HepG2 (cell line): ENCODE results near the gene FAM234A. TPM values are rescaled to one million over a fixed set of nuclear protein-coding genes. Genes with fewer than 3 reads are reported as not detected.
A peak's percentile ranks its signal among the peaks of the same experiment; 100 is the strongest.

Experiments used
- CCAR2 ChIP-seq: fragments of 200-400 bp; formaldehyde crosslinking; optimal IDR thresholded peaks from 2 replicates; pipeline ENCODE3; 2018; ENCODE audit warnings: low read depth, mild to moderate bottlenecking, low read length, moderate library complexity
- CENPX ChIP-seq: sonication (generic); formaldehyde crosslinking; IDR thresholded peaks from 2 replicates; pipeline ENCODE4 v1.9.0; 2021; ENCODE audit warnings: mild to moderate bottlenecking, missing genetic modification reagents, moderate library complexity
- EP300 ChIP-seq, 3 experiments: sonication (generic) in 1 of 3; formaldehyde crosslinking in 1 of 3; IDR thresholded peaks; 2 replicates each; pipeline versions ENCODE4 v1.5.1 to v1.6.1; 2011 to 2020; ENCODE audit warnings: low read depth in 2 of 3, low read length in 2 of 3, borderline replicate concordance in 1 of 3, improper control_type of control experiment in 1 of 3, mild to moderate bottlenecking in 1 of 3, missing genetic modification reagents in 1 of 3, moderate library complexity in 1 of 3
- FOXA3 ChIP-seq: IDR thresholded peaks from 2 replicates; pipeline ENCODE4 v1.6.1; 2016; ENCODE audit warnings: missing genetic modification reagents, missing compliant biosample characterization
- FOXM1 ChIP-seq: sonication (generic); formaldehyde crosslinking; IDR thresholded peaks from 2 replicates; pipeline ENCODE4 v1.5.0; 2020; ENCODE audit warnings: missing genetic modification reagents
- KLF13 ChIP-seq: sonication (generic); formaldehyde crosslinking; IDR thresholded peaks from 2 replicates; pipeline ENCODE4 v1.4.0; 2020; ENCODE audit warnings: mild to moderate bottlenecking, missing genetic modification reagents
- MEIS1 ChIP-seq: sonication (generic); formaldehyde crosslinking; IDR thresholded peaks from 2 replicates; pipeline ENCODE4 v1.9.0; 2021; ENCODE audit warnings: mild to moderate bottlenecking, missing genetic modification reagents, moderate library complexity, borderline replicate concordance
- POLR2A ChIP-seq, 2 experiments: IDR thresholded peaks; 2 replicates each; pipeline ENCODE4 v1.6.1; 2011; ENCODE audit warnings: low read depth in 2 of 2, low read length in 2 of 2, mild to moderate bottlenecking in 1 of 2, moderate library complexity in 1 of 2; ENCODE audit not compliant: insufficient read depth in 1 of 2
- SSRP1 ChIP-seq: IDR thresholded peaks from 2 replicates; pipeline ENCODE4 v1.6.1; 2016; ENCODE audit warnings: control low read depth
- ZNF274 ChIP-seq: sonication (generic); formaldehyde crosslinking; IDR thresholded peaks from 2 replicates; pipeline ENCODE4 v1.5.1; 2020; ENCODE audit warnings: mild to moderate bottlenecking, missing genetic modification reagents
- ZNF564 ChIP-seq: sonication (generic); formaldehyde crosslinking; IDR thresholded peaks from 2 replicates; pipeline ENCODE4 v1.8.1; 2023; ENCODE audit warnings: mild to moderate bottlenecking, missing genetic modification reagents
- ZNF766 ChIP-seq: sonication (generic); formaldehyde crosslinking; IDR thresholded peaks from 2 replicates; pipeline ENCODE4 v1.5.0; 2020; ENCODE audit warnings: missing genetic modification reagents, borderline replicate concordance
- ZNF788 ChIP-seq: sonication (generic); formaldehyde crosslinking; IDR thresholded peaks from 2 replicates; pipeline ENCODE4 v1.5.0; 2020; ENCODE audit warnings: mild to moderate bottlenecking, missing genetic modification reagents, borderline replicate concordance
- polyA plus RNA-seq, 8 experiments: library from polyadenylated mRNA; depleted of rRNA in 3 of 8; stranded (reverse) in 7 of 8; unstranded in 1 of 8; fragments of >200 nt; fragmentation: Illumina TruSeq in 4 of 8; extraction: Trizol in 4 of 8; gene quantifications; 2 replicates each; pipeline versions ENCODE4 v1.2.1 to v1.2.3, GENCODE V29; 2011 to 2016; ENCODE audit warnings: low read depth in 4 of 8, missing spikeins in 1 of 8, mixed read lengths in 1 of 8; ENCODE audit not compliant: insufficient read depth in 1 of 8
- total RNA-seq, 5 experiments: library from RNA; depleted of rRNA; stranded (reverse); fragments of >200 nt; fragmentation: Illumina TruSeq; extraction: Trizol; gene quantifications; 2 replicates each; pipeline ENCODE4 v1.2.3, GENCODE V29; 2016; ENCODE audit warnings: low read depth in 1 of 5
- TF ChIP-seq, protein P1 (sequence below), 2 experiments: IDR thresholded peaks; 2 replicates each; pipeline ENCODE4 v1.6.1; 2011 to 2012; ENCODE audit warnings: low read length in 2 of 2, borderline replicate concordance in 1 of 2, low read depth in 1 of 2, mild to moderate bottlenecking in 1 of 2, moderate library complexity in 1 of 2
- TF ChIP-seq, protein P2 (sequence below): sonication (generic); formaldehyde crosslinking; IDR thresholded peaks from 2 replicates; pipeline ENCODE4 v1.4.0; 2020; ENCODE audit warnings: missing genetic modification reagents
- TF ChIP-seq, protein P3 (sequence below): sonication (generic); formaldehyde crosslinking; IDR thresholded peaks from 2 replicates; pipeline ENCODE4 v1.4.0; 2020; ENCODE audit warnings: missing genetic modification reagents, mild to moderate bottlenecking, borderline replicate concordance

Gene FAM234A
- total and polyA plus RNA-seq, 2 of the 13 experiments (the other 11 are each of a cell fraction or from before 2014, with no cell fraction given): 29.2 to 34.4 TPM

DNA sequence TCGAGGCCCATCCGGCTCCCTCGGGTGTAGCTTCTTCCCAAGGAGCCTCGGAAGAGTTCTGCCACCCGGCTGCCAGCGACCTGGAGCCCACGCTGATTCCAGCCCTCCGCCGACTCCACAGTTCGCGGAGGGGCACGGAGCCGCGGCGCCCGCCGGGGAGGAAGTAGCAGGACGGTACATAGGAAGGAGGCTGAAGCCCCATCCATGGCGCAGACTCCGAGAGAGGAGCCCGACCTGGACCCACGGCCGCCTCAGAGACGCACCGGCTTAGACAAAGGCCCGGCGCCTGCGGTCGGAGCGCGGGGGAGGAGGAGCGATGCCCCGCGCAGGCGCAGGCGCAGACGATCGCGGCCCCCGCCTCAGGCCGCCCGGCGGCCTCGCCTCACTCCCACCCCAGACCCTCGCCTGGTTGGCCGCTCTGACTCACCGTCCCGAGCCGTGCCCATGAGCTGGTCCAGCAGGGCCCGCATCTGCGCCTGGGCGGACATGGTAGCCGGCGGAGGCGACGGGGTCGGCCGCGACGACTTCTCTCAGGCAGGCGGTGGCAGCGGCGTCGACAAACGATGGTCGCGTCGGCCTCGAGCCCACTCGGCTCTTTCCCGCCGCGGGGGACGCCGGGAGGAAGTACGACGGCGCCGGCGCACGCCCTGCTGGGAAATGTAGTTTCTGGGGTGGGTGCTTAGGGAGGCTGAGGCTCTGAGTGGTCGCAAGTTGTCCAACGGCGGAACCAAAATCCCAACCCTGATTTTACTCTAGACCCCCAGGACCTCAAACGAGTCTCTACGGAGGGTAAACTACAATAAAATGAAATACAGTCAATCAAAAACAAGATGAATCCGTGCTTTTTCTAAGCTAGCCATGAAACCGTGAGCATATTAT lies 5.5 kb upstream of the FAM234A start, which contains the start of gene LUC7L (continued):
- TF ChIP-seq, protein P1, sequence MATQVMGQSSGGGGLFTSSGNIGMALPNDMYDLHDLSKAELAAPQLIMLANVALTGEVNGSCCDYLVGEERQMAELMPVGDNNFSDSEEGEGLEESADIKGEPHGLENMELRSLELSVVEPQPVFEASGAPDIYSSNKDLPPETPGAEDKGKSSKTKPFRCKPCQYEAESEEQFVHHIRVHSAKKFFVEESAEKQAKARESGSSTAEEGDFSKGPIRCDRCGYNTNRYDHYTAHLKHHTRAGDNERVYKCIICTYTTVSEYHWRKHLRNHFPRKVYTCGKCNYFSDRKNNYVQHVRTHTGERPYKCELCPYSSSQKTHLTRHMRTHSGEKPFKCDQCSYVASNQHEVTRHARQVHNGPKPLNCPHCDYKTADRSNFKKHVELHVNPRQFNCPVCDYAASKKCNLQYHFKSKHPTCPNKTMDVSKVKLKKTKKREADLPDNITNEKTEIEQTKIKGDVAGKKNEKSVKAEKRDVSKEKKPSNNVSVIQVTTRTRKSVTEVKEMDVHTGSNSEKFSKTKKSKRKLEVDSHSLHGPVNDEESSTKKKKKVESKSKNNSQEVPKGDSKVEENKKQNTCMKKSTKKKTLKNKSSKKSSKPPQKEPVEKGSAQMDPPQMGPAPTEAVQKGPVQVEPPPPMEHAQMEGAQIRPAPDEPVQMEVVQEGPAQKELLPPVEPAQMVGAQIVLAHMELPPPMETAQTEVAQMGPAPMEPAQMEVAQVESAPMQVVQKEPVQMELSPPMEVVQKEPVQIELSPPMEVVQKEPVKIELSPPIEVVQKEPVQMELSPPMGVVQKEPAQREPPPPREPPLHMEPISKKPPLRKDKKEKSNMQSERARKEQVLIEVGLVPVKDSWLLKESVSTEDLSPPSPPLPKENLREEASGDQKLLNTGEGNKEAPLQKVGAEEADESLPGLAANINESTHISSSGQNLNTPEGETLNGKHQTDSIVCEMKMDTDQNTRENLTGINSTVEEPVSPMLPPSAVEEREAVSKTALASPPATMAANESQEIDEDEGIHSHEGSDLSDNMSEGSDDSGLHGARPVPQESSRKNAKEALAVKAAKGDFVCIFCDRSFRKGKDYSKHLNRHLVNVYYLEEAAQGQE (IDR thresholded peaks at IDR 0.05; ENCODE audit: borderline replicate concordance in 1 of 2, low read depth in 1 of 2, low read length in 2 of 2): no peak
- TF ChIP-seq EP300 (IDR thresholded peaks at IDR 0.05; ENCODE audit: low read depth in 2 of 2, low read length in 2 of 2) (peak in 1 of 2 experiments; percentile 30; a peak in 1 of 4 replicates), EP300 (CRISPR knock-in tag; IDR thresholded peaks at IDR 0.05; ENCODE audit: borderline replicate concordance) (peak; percentile 79), FOXM1 (CRISPR knock-in tag) (no peak), KLF13 (CRISPR knock-in tag) (peak; percentile 97), CENPX (CRISPR knock-in tag) (no peak), FOXA3 (CRISPR knock-in tag) (peak; percentile 75), ZNF274 (CRISPR knock-in tag) (peak; percentile 97), ZNF564 (CRISPR knock-in tag) (peak; percentile 86; the same call in 1 of the 2 replicates), ZNF766 (CRISPR knock-in tag) (peak; percentile 94), MEIS1 (peak; percentile 78; the same call in 1 of the 2 replicates), POLR2A (IDR thresholded peaks at IDR 0.05; ENCODE audit: insufficient read depth in 1 of 2, low read depth in 2 of 2, low read length in 2 of 2) (peak; percentile 85 to 97), CCAR2 (no peak), ZNF788 (CRISPR knock-in tag) (peak; percentile 98), SSRP1 (no peak)
- TF ChIP-seq, protein P2, sequence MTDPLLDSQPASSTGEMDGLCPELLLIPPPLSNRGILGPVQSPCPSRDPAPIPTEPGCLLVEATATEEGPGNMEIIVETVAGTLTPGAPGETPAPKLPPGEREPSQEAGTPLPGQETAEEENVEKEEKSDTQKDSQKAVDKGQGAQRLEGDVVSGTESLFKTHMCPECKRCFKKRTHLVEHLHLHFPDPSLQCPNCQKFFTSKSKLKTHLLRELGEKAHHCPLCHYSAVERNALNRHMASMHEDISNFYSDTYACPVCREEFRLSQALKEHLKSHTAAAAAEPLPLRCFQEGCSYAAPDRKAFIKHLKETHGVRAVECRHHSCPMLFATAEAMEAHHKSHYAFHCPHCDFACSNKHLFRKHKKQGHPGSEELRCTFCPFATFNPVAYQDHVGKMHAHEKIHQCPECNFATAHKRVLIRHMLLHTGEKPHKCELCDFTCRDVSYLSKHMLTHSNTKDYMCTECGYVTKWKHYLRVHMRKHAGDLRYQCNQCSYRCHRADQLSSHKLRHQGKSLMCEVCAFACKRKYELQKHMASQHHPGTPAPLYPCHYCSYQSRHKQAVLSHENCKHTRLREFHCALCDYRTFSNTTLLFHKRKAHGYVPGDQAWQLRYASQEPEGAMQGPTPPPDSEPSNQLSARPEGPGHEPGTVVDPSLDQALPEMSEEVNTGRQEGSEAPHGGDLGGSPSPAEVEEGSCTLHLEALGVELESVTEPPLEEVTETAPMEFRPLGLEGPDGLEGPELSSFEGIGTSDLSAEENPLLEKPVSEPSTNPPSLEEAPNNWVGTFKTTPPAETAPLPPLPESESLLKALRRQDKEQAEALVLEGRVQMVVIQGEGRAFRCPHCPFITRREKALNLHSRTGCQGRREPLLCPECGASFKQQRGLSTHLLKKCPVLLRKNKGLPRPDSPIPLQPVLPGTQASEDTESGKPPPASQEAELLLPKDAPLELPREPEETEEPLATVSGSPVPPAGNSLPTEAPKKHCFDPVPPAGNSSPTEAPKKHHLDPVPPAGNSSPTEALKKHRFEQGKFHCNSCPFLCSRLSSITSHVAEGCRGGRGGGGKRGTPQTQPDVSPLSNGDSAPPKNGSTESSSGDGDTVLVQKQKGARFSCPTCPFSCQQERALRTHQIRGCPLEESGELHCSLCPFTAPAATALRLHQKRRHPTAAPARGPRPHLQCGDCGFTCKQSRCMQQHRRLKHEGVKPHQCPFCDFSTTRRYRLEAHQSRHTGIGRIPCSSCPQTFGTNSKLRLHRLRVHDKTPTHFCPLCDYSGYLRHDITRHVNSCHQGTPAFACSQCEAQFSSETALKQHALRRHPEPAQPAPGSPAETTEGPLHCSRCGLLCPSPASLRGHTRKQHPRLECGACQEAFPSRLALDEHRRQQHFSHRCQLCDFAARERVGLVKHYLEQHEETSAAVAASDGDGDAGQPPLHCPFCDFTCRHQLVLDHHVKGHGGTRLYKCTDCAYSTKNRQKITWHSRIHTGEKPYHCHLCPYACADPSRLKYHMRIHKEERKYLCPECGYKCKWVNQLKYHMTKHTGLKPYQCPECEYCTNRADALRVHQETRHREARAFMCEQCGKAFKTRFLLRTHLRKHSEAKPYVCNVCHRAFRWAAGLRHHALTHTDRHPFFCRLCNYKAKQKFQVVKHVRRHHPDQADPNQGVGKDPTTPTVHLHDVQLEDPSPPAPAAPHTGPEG (CRISPR knock-in tag): peak; percentile 91
- TF ChIP-seq, protein P3, sequence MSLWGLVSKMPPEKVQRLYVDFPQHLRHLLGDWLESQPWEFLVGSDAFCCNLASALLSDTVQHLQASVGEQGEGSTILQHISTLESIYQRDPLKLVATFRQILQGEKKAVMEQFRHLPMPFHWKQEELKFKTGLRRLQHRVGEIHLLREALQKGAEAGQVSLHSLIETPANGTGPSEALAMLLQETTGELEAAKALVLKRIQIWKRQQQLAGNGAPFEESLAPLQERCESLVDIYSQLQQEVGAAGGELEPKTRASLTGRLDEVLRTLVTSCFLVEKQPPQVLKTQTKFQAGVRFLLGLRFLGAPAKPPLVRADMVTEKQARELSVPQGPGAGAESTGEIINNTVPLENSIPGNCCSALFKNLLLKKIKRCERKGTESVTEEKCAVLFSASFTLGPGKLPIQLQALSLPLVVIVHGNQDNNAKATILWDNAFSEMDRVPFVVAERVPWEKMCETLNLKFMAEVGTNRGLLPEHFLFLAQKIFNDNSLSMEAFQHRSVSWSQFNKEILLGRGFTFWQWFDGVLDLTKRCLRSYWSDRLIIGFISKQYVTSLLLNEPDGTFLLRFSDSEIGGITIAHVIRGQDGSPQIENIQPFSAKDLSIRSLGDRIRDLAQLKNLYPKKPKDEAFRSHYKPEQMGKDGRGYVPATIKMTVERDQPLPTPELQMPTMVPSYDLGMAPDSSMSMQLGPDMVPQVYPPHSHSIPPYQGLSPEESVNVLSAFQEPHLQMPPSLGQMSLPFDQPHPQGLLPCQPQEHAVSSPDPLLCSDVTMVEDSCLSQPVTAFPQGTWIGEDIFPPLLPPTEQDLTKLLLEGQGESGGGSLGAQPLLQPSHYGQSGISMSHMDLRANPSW (CRISPR knock-in tag): peak; percentile 72; the same call in 1 of the 2 replicates
